GM12878 (cell line): ENCODE results near the gene MVB12B. TPM values are rescaled to one million over a fixed set of nuclear protein-coding genes. Genes with fewer than 3 reads are reported as not detected.

Experiments
- ATAC-seq: fragments of 200-7000 bp; cut with Tn5 transposase; 3 replicates; pipeline ENCODE4 v1.9.1; 2020; ENCODE audit warnings: mild to moderate bottlenecking, moderate library complexity
- BruUV-seq: library from RNA; stranded (reverse); fragments of 400-500 nt; replicated peaks from 2 replicates; lab custom pipeline; 2021; lab: Mats Ljungman, UMichigan
- CTCF ChIA-PET: fragments of 300-600 bp; sonication (Branson Sonifier 250); formaldehyde crosslinking; extraction: SDS; loops from one replicate; lab custom pipeline; 2021; ENCODE audit warnings: inconsistent platforms; lab: Yijun Ruan, JAX
- POLR2A ChIA-PET: fragments of 350-600 bp; formaldehyde crosslinking; extraction: SDS; loops from one replicate; lab custom pipeline; 2021; ENCODE audit warnings: inconsistent platforms; lab: Charles Lee
- RAD21 ChIA-PET: fragments of 300-600 bp; sonication (Branson Sonifier 250); formaldehyde crosslinking; loops from one replicate; lab custom pipeline; 2023; ENCODE audit warnings: antibody characterized with exemption; ENCODE audit not compliant: unreplicated experiment; lab: Charles Lee
- SMC1A ChIA-PET: fragments of 300-600 bp; sonication (Branson Sonifier 250); formaldehyde crosslinking; loops from one replicate; lab custom pipeline; 2023; ENCODE audit not compliant: unreplicated experiment, uncharacterized antibody; lab: Charles Lee
- DNase-seq: peaks from one replicate; pipeline ENCODE4 v3.0.0-alpha.2; 2011; ENCODE audit warnings: low read depth, low spot score
- FAIRE-seq: peaks from 3 replicates; lab custom pipeline; 2011; peaks lifted over from hg19 to GRCh38; lab: Jason Lieb, UNC
- H2AFZ ChIP-seq: 2 replicates; pipeline ENCODE4 v1.6.0; 2011; ENCODE audit warnings: low read depth, low read length, control low read depth; ENCODE audit not compliant: control insufficient read depth
- H3K27ac ChIP-seq: 2 replicates; pipeline ENCODE4 v1.5.1; 2011; ENCODE audit warnings: control low read depth; ENCODE audit not compliant: control insufficient read depth, insufficient read depth
- H3K27me3 ChIP-seq, 2 experiments: replicated peaks in 1 of 2; 2 replicates each; pipeline versions ENCODE4 v1.6.0 to v1.6.1; 2011; ENCODE audit warnings: low read length in 1 of 2; ENCODE audit not compliant: control insufficient read depth in 2 of 2, insufficient read depth in 2 of 2
- H3K36me3 ChIP-seq, 2 experiments: 2 replicates each; pipeline ENCODE4 v1.5.1; 2011; ENCODE audit warnings: low read length in 1 of 2; ENCODE audit not compliant: control insufficient read depth in 2 of 2, insufficient read depth in 2 of 2
- H3K4me1 ChIP-seq: 2 replicates; pipeline ENCODE4 v1.6.1; 2011; ENCODE audit warnings: mild to moderate bottlenecking, low read length, moderate library complexity, mixed read lengths; ENCODE audit not compliant: control insufficient read depth, insufficient read depth
- H3K4me2 ChIP-seq: 2 replicates; pipeline ENCODE4 v1.6.0; 2011; ENCODE audit warnings: control low read depth; ENCODE audit not compliant: control insufficient read depth, insufficient read depth
- H3K4me3 ChIP-seq: fragments of 200-600 bp; sonication (generic); 2 replicates; pipeline ENCODE4 v1.5.1; 2016
- H3K79me2 ChIP-seq: 2 replicates; pipeline ENCODE4 v1.6.0; 2011; ENCODE audit warnings: low read length; ENCODE audit not compliant: control insufficient read depth, insufficient read depth
- H3K9ac ChIP-seq: 2 replicates; pipeline ENCODE4 v1.8.0; 2011; ENCODE audit warnings: low read length, control low read depth, mixed read lengths; ENCODE audit not compliant: control insufficient read depth, insufficient read depth
- H3K9me3 ChIP-seq: replicated peaks from 3 replicates; pipeline ENCODE4 v1.5.1; 2011; ENCODE audit warnings: mild to moderate bottlenecking, low read length; ENCODE audit not compliant: control insufficient read depth, insufficient read depth
- H4K20me1 ChIP-seq: 2 replicates; pipeline ENCODE4 v1.6.0; 2011; ENCODE audit not compliant: control insufficient read depth, insufficient read depth
- BHLHE40 ChIP-seq, 2 experiments: fragments of 450-650 bp in 1 of 2; IDR thresholded peaks; 2 replicates each; pipeline ENCODE4 v1.6.1; 2011 to 2017; ENCODE audit warnings: low read depth in 2 of 2, borderline replicate concordance in 1 of 2, improper control_type of control experiment in 1 of 2, low read length in 1 of 2, mild to moderate bottlenecking in 1 of 2
- RELA ChIP-seq: fragments of 450-650 bp; IDR thresholded peaks from 2 replicates; pipeline ENCODE4 v1.8.0; 2014; ENCODE audit warnings: borderline replicate concordance; ENCODE audit not compliant: partially characterized antibody
- SMAD5 ChIP-seq: IDR thresholded peaks from 2 replicates; pipeline ENCODE4 v1.6.1; 2016; ENCODE audit warnings: antibody characterized with exemption, low read depth
- SMARCA5 ChIP-seq: fragments of 450-650 bp; IDR thresholded peaks from 2 replicates; pipeline ENCODE4 v1.6.1; 2017; ENCODE audit warnings: mild to moderate bottlenecking
- TARDBP ChIP-seq: IDR thresholded peaks from 2 replicates; pipeline ENCODE4 v1.6.1; 2016; ENCODE audit warnings: borderline replicate concordance
- WGBS: methylation state at CpG from one replicate; pipeline ENCODE4 v1.1.6; 2016; ENCODE audit warnings: low lambda C conversion rate; ENCODE audit not compliant: insufficient replicate concordance, insufficient coverage; ENCODE audit errors: missing lambda C conversion rate; 5-methylcytosine and 5-hydroxymethylcytosine counted together
- in situ Hi-C: fragments of 300-500 bp; cut with MboI; formaldehyde crosslinking; loops from 9 replicates; pipeline ENCODE4 v1.14.3; 2018; ENCODE audit warnings: mixed read lengths
- intact Hi-C: fragments of 100-400 bp; cut with micrococcal nuclease; formaldehyde crosslinking; loops from one replicate; pipeline ENCODE4 v1.14.2; 2022; ENCODE audit not compliant: unreplicated experiment
- polyA plus RNA-seq, 11 experiments: library from polyadenylated mRNA; depleted of rRNA in 4 of 11; unstranded in 6 of 11; stranded (reverse) in 5 of 11; fragments of >200 nt; fragmentation: Nextera tagmentation in 4 of 11; fragmentation: Illumina TruSeq in 1 of 11; extraction: Ambion mirVana in 4 of 11; extraction: Trizol in 1 of 11; gene quantifications; 1 replicate in 1 of 11; 2 replicates in 10 of 11; pipeline versions ENCODE4 v1.2.1 to v1.2.3, GENCODE V29; 2011 to 2016; ENCODE audit warnings: inconsistent platforms in 2 of 11, missing spikeins in 2 of 11, low read depth in 1 of 11
- total RNA-seq, 4 experiments: library from RNA; depleted of rRNA in 3 of 4; stranded (reverse); fragments of >200 nt in 3 of 4; fragmentation: Illumina TruSeq in 1 of 4; extraction: Trizol in 1 of 4; gene quantifications; 2 replicates each; pipeline versions ENCODE4 v1.2.1 to v1.2.3, GENCODE V29; 2013 to 2021
- TF ChIP-seq, protein P1 (sequence below): fragments of 450-650 bp; formaldehyde crosslinking; IDR thresholded peaks from 2 replicates; pipeline ENCODE4 v1.5.0; 2022; ENCODE audit warnings: mild to moderate bottlenecking, missing genetic modification characterization

The MVB12B gene
- total and polyA plus RNA-seq, 10 of the 15 experiments (the other 5 are each of a cell fraction or from before 2014, with no cell fraction given): 0.08 TPM; not detected in 9

DNA sequence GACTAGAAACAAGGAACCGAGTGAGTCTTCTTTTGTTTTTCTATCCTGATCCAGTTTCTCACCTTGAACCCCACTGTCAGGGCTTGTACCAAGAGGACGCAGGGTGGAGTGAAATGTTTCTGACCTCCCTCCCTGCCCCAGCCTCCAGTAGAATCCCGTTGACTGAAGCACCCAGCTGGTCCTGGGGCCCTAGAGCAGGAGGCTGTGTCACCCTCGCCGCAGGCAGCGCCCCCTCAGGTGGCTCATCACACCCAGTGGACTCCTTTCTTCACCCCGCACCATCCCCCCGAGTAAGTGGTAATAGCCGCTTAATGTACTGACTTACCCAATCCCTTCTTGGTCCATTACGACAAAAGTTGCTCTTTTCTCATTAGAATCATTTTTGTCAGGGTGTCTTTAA lies 53.8 kb downstream of the MVB12B start (continued):
- TF ChIP-seq BHLHE40 (IDR thresholded peaks at IDR 0.05; ENCODE audit: borderline replicate concordance in 1 of 2, low read depth in 2 of 2, low read length in 1 of 2): no peak
- TF ChIP-seq, protein P1, sequence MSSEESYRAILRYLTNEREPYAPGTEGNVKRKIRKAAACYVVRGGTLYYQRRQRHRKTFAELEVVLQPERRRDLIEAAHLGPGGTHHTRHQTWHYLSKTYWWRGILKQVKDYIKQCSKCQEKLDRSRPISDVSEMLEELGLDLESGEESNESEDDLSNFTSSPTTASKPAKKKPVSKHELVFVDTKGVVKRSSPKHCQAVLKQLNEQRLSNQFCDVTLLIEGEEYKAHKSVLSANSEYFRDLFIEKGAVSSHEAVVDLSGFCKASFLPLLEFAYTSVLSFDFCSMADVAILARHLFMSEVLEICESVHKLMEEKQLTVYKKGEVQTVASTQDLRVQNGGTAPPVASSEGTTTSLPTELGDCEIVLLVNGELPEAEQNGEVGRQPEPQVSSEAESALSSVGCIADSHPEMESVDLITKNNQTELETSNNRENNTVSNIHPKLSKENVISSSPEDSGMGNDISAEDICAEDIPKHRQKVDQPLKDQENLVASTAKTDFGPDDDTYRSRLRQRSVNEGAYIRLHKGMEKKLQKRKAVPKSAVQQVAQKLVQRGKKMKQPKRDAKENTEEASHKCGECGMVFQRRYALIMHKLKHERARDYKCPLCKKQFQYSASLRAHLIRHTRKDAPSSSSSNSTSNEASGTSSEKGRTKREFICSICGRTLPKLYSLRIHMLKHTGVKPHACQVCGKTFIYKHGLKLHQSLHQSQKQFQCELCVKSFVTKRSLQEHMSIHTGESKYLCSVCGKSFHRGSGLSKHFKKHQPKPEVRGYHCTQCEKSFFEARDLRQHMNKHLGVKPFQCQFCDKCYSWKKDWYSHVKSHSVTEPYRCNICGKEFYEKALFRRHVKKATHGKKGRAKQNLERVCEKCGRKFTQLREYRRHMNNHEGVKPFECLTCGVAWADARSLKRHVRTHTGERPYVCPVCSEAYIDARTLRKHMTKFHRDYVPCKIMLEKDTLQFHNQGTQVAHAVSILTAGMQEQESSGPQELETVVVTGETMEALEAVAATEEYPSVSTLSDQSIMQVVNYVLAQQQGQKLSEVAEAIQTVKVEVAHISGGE (CRISPR knock-in tag): no peak

DNA sequence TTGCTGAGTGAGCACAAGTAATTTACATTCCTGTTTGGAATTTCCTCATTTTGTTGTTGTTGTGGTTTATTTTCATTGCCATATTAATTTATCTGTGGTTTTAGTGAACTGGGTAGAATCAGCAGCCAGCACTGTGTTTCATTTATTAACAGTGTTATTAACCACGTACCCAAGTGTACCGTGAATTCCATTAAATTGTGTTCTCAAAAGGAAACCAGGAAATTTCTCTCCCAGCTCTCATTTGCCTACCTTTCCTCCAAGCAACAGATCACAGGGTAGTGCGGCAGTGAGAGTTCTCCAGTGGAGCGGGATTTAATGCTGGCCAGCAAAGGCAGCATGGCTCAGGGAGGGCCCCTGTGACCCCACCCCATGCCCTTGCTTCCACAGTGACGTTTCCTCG lies 54.6 kb downstream of the MVB12B start:
- Histone ChIP-seq H3K9me3 (no peaks in the 10 kb centered on the region), H4K20me1 (no peaks in the 10 kb centered on the region), H3K4me1 (no peaks in the 10 kb centered on the region; the same call in 1 of the 2 replicates), H3K27me3 (peaks cover 2 to 4% of the 10 kb centered on the region in 2 experiments), H3K9ac (no peak overlapping the region), H3K79me2 (no peaks in the 10 kb centered on the region), H3K4me2 (no peak overlapping the region), H3K36me3 (no peaks in the 10 kb centered on the region), H3K27ac (no peak overlapping the region), H3K4me3 (no peak overlapping the region), H2AFZ (no peak overlapping the region)
- WGBS: 37% methylated on average over 6 of the region's 6 CpGs
- ChIA-PET SMC1A (no interaction called here), POLR2A (no interaction called here), CTCF (interaction anchor here (1.5 kb wide), 1 partner anchor 17 kb away, joined by 3 read pairs; no protein-coding TSS in a partner anchor), RAD21 (interaction anchor here (1.7 kb wide), 1 partner anchor 15 kb away, joined by 3 read pairs; no protein-coding TSS in a partner anchor)
- intact Hi-C loops (no loop called here), in situ Hi-C loops (no loop called here)
- ATAC-seq (no peak), DNase-seq (no peak), FAIRE-seq (no peak)
- no peak for TF ChIP-seq SMARCA5
- no peak for TF ChIP-seq RELA
- TF ChIP-seq SMAD5: no peak
- no peak for TF ChIP-seq TARDBP
- BruUV-seq: no TSS peak
